22Rv1 (cell line): Measurements from ENCODE around the gene SLC26A3.

ENCODE experiments used
- ZFX ChIP-seq: fragments of 450-650 bp; IDR thresholded peaks from 2 replicates; pipeline ENCODE4 v1.6.1; 2017; ENCODE audit warnings: antibody characterized with exemption, borderline replicate concordance
- TF ChIP-seq, protein P1 (sequence below): fragments of 450-650 bp; IDR thresholded peaks from 2 replicates; pipeline ENCODE4 v1.5.1; 2017; ENCODE audit warnings: mild to moderate bottlenecking

DNA sequence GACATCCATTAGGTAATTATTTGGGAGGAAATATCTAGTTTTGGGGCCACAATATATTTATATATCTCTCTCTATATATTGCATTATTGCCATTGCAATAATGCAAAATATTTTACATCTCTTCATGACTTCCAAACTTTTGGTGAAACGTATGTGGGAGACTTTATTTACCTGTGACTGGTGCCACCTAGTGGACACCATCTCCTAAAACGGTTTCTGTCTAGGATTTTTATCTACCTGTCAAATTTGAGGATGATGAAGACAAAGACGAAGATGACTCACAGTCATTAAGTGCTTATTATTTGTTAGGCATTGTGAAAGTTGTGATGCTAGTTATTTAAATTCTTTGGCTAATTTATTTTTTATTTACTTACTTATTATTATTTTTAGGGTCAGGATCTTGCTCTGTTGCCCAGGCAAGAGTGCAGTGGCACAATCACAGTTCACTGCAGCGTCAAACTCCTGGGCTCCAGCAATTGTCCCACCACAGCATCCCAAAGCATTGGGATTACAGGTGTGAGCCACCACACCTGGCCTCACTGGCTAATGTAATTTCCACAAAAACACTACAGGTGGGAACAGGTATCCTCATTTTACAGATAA, 77.8 kb downstream of the SLC26A3 start:
- TF ChIP-seq, protein P1, sequence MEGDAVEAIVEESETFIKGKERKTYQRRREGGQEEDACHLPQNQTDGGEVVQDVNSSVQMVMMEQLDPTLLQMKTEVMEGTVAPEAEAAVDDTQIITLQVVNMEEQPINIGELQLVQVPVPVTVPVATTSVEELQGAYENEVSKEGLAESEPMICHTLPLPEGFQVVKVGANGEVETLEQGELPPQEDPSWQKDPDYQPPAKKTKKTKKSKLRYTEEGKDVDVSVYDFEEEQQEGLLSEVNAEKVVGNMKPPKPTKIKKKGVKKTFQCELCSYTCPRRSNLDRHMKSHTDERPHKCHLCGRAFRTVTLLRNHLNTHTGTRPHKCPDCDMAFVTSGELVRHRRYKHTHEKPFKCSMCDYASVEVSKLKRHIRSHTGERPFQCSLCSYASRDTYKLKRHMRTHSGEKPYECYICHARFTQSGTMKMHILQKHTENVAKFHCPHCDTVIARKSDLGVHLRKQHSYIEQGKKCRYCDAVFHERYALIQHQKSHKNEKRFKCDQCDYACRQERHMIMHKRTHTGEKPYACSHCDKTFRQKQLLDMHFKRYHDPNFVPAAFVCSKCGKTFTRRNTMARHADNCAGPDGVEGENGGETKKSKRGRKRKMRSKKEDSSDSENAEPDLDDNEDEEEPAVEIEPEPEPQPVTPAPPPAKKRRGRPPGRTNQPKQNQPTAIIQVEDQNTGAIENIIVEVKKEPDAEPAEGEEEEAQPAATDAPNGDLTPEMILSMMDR = peak; percentile 92
- no peak for TF ChIP-seq ZFX
